GM12878 (cell line): ENCODE data around the gene MOAP1.

Experiments
- BHLHE40 ChIP-seq, 2 experiments: fragments of 450-650 bp in 1 of 2; IDR thresholded peaks; 2 replicates each; pipeline ENCODE4 v1.6.1; 2011 to 2017; ENCODE audit warnings: low read depth in 2 of 2, borderline replicate concordance in 1 of 2, improper control_type of control experiment in 1 of 2, low read length in 1 of 2, mild to moderate bottlenecking in 1 of 2
- POLR2A ChIP-seq: IDR thresholded peaks from 2 replicates; pipeline ENCODE4 v1.6.1; 2011; ENCODE audit warnings: low read depth, mild to moderate bottlenecking, low read length
- REST ChIP-seq: IDR thresholded peaks from 2 replicates; pipeline ENCODE4 v1.6.1; 2012; ENCODE audit warnings: mild to moderate bottlenecking, low read depth, low read length
- TAF1 ChIP-seq: IDR thresholded peaks from 2 replicates; pipeline ENCODE4 v1.6.1; 2011; ENCODE audit warnings: mild to moderate bottlenecking, low read depth, low read length, borderline replicate concordance
- USF2 ChIP-seq: IDR thresholded peaks from 2 replicates; pipeline ENCODE4 v1.6.1; 2011; ENCODE audit warnings: low read depth, low read length, improper control_type of control experiment, borderline replicate concordance
- YBX1 ChIP-seq: fragments of 450-650 bp; IDR thresholded peaks from 2 replicates; pipeline ENCODE4 v1.6.1; 2016; ENCODE audit warnings: antibody characterized with exemption
- TF ChIP-seq, protein P1 (sequence below), 3 experiments: IDR thresholded peaks in 2 of 3; conservative IDR thresholded peaks in 1 of 3; 2 replicates each; pipeline ENCODE4 v1.5.1; 2011; ENCODE audit warnings: low read depth in 3 of 3, low read length in 3 of 3, mild to moderate bottlenecking in 3 of 3, control low read depth in 2 of 3, moderate library complexity in 2 of 3, inconsistent platforms in 1 of 3, mixed read lengths in 1 of 3; ENCODE audit not compliant: control insufficient read depth in 2 of 3, insufficient read depth in 1 of 3; ENCODE audit errors: extremely low read depth in 1 of 3

DNA sequence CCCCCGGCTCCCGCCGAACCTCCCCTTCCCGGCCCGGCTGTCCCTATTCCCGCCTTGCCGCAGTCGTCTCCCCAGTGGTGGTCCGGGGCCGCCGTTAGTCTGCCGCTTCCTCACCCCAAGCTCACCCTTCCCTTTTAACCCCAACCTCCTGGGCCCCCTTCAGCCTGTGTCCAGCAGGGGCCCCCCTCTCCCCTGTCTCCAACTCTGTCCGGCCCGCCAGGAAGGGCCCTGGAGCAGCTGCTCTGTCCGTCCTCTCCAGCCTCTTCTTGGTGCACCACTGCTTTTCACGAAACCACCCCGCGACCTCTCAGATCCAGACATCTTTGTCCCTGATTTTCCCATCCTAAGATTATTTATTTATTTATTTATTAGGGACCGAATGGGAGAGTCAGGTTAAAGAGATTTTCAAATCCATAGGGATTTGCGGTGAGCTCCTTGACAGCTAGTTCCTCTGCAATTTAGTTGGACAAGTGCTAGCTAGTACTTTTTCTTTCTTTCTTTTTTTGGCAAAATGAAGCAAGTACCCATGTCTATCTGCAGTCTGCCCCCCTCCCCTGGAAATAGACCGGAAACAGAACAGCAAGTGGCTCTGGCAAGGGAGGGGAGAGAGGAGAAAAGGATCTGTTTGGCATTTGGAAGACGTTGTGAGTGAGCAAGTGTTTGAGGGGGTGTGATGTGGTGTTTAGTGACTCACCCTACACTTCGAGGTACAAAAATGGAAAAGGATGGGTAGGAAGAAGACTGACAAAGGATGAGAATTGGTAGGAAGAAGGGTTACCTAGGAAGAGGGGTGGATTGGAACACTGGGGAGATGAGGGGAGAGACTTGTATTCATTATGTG lies 23.0 kb upstream of the MOAP1 start:
- TF ChIP-seq YBX1, result 0 out of 2 replicates have a peak, but pooled peaks have one; percentile 41
- no peak for TF ChIP-seq BHLHE40 (IDR thresholded peaks at IDR 0.05; ENCODE audit: borderline replicate concordance in 1 of 2, low read depth in 2 of 2, low read length in 1 of 2)
- TF ChIP-seq POLR2A, result no peak
- TF ChIP-seq, protein P1, sequence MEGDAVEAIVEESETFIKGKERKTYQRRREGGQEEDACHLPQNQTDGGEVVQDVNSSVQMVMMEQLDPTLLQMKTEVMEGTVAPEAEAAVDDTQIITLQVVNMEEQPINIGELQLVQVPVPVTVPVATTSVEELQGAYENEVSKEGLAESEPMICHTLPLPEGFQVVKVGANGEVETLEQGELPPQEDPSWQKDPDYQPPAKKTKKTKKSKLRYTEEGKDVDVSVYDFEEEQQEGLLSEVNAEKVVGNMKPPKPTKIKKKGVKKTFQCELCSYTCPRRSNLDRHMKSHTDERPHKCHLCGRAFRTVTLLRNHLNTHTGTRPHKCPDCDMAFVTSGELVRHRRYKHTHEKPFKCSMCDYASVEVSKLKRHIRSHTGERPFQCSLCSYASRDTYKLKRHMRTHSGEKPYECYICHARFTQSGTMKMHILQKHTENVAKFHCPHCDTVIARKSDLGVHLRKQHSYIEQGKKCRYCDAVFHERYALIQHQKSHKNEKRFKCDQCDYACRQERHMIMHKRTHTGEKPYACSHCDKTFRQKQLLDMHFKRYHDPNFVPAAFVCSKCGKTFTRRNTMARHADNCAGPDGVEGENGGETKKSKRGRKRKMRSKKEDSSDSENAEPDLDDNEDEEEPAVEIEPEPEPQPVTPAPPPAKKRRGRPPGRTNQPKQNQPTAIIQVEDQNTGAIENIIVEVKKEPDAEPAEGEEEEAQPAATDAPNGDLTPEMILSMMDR (IDR thresholded peaks at IDR 0.05 in 2 of 3, conservative IDR thresholded peaks at IDR 0.05 in 1 of 3; ENCODE audit: control insufficient read depth in 2 of 3, extremely low read depth in 1 of 3, insufficient read depth in 1 of 3, low read depth in 3 of 3, low read length in 3 of 3), result peak; percentile 42 to 59 (median 47); a peak in 5 of 6 replicates
- no peak for TF ChIP-seq TAF1
- TF ChIP-seq REST, result no peak
- no peak for TF ChIP-seq USF2
